NT2/D1 (cell line): ENCODE data around the gene HS1BP3.

Source experiments
- DNase-seq: peaks from one replicate; pipeline ENCODE4 v3.0.0-alpha.2; 2011; ENCODE audit warnings: low read depth, low spot score
- H3K27me3 ChIP-seq: 2 replicates; pipeline ENCODE4 v1.6.0; 2011; ENCODE audit warnings: mild to moderate bottlenecking; ENCODE audit not compliant: insufficient read length, insufficient read depth
- H3K36me3 ChIP-seq: 2 replicates; pipeline ENCODE4 v1.6.1; 2011; ENCODE audit warnings: mild to moderate bottlenecking, low read length, mixed read lengths; ENCODE audit not compliant: insufficient read depth, insufficient read length
- H3K4me1 ChIP-seq: 2 replicates; pipeline ENCODE4 v1.5.1; 2011; ENCODE audit not compliant: insufficient read depth, insufficient read length
- H3K4me3 ChIP-seq: 2 replicates; pipeline ENCODE4 v1.5.1; 2011; ENCODE audit warnings: low read depth; ENCODE audit not compliant: insufficient read length
- H3K9ac ChIP-seq: 2 replicates; pipeline ENCODE4 v1.6.0; 2011; ENCODE audit warnings: low read depth; ENCODE audit not compliant: insufficient read length
- H3K9me3 ChIP-seq: 2 replicates; pipeline ENCODE4 v1.5.1; 2011; ENCODE audit warnings: mild to moderate bottlenecking, low read length; ENCODE audit not compliant: insufficient read depth
- SUZ12 ChIP-seq: IDR thresholded peaks from 2 replicates; pipeline ENCODE4 v1.6.1; 2011; ENCODE audit not compliant: insufficient read length, insufficient read depth; ENCODE audit errors: extremely low read depth
- YY1 ChIP-seq: IDR thresholded peaks from 2 replicates; pipeline ENCODE4 v1.6.1; 2011; ENCODE audit not compliant: insufficient read length, insufficient read depth
- ZNF274 ChIP-seq: IDR thresholded peaks from 2 replicates; pipeline ENCODE4 v1.6.1; 2011; ENCODE audit warnings: mild to moderate bottlenecking, low read depth, low read length

HS1BP3 gene

GRCh38 chr2:20657522-20658235 is 6.8 kb upstream of the HS1BP3 start:
- no peak overlapping the region for H3K9ac ChIP-seq
- H3K4me1 ChIP-seq, result peaks cover 5% of the 10 kb centered on the region
- H3K4me3 ChIP-seq, result no peak overlapping the region
- H3K27me3 ChIP-seq, result peaks cover 10% of the 10 kb centered on the region
- no peaks in the 10 kb centered on the region for H3K36me3 ChIP-seq
- DNase-seq, result no peak
- no peaks in the 10 kb centered on the region for H3K9me3 ChIP-seq
- no peak for TF ChIP-seq YY1
- TF ChIP-seq SUZ12, result no peak
- TF ChIP-seq ZNF274, result no peak

- Histone ChIP-seq H3K4me1 (peaks cover 2% of the 10 kb centered on the region), H3K27me3 (peaks cover 8% of the 10 kb centered on the region)
- DNase-seq, result no peak
Measured at GRCh38 chr2:20656561-20656960, 5.7 kb upstream of the HS1BP3 start.

DNA sequence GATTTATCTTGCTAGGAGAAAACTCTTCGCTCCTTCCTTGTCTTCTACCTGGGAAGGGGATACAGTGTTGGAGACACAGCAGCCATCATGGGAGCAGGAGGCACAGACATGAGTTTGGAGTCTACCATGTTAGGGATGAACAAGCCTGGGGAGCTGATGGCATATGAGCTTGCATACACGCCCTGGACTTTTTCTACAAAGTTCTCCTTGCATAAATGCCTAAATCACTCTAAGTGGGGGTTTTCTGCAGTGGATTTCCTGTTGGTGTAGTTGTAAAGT is 3.6 kb upstream of the HS1BP3 start:
- TF ChIP-seq YY1 (no peak), SUZ12 (no peak)
- no peak overlapping the region for H3K9ac ChIP-seq
- no peaks in the 10 kb centered on the region for H3K9me3 ChIP-seq
- DNase-seq, result no peak
- peaks cover 12% of the 10 kb centered on the region for H3K27me3 ChIP-seq
- H3K4me3 ChIP-seq, result no peak overlapping the region
- H3K36me3 ChIP-seq, result no peaks in the 10 kb centered on the region
- H3K4me1 ChIP-seq, result peaks cover 3% of the 10 kb centered on the region

More at GRCh38 chr2:20656561-20656960, 5.7 kb upstream of the HS1BP3 start:
- Histone ChIP-seq H3K4me3 (no peak overlapping the region), H3K9me3 (no peaks in the 10 kb centered on the region), H3K36me3 (no peaks in the 10 kb centered on the region), H3K9ac (no peak overlapping the region)
- TF ChIP-seq YY1 (no peak), ZNF274 (no peak), SUZ12 (no peak)

GRCh38 chr2:20653695-20654534 is 3.0 kb upstream of the HS1BP3 start:
- no peak for DNase-seq
- TF ChIP-seq YY1 (no peak), SUZ12 (no peak), ZNF274 (no peak)
- Histone ChIP-seq H3K9me3 (no peaks in the 10 kb centered on the region), H3K27me3 (peaks cover 12% of the 10 kb centered on the region), H3K4me3 (no peak overlapping the region), H3K9ac (no peak overlapping the region), H3K36me3 (no peaks in the 10 kb centered on the region), H3K4me1 (peaks cover 3% of the 10 kb centered on the region)

DNA sequence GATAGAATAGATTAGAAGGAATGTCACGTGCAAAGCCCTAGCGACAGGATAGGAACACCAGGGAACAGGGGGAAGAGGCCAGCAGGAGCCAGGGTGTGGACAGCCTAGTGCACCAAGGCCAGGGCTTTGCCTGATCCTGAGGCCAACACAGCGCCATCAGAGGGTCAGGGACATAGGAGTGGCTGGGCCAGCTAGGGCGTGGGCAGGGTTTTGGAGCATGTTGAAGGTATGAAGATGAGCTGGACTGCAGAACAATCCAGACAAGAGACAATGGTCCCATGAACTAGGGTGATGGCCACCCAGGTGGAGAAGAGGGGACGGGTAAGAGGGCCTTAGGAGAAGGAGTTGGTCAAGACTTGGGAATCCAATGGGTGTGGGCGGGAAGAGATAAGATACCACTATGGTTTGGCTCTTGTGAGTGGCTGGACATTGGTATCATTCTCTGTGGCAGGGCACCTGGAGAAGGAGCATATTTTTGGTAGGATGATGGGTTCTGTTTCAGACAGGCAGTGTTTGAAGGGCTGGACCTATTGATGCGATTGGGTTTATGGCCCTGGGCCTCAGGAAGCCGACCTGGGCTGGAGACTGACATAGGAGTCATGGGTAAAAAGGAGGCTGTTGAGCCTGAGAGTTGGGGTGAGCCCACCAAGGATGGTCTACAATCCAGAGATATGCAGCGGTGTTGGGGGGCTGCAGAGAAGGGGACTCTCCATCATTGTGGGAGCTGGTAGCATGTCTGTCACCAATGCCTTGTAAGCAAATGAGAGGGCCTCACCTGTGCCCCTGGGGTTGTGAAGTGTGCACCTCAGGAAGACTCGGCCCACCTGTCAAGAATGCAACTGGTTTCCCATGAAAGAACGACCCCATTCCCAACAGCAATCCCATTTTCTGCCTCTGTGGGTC is 2.0 kb upstream of the HS1BP3 start:
- no peak for DNase-seq
- no peaks in the 10 kb centered on the region for H3K36me3 ChIP-seq
- no peaks in the 10 kb centered on the region for H3K9me3 ChIP-seq
- H3K4me3 ChIP-seq, result no peak overlapping the region
- no peak overlapping the region for H3K9ac ChIP-seq
- H3K27me3 ChIP-seq, result peaks cover 12% of the 10 kb centered on the region
- TF ChIP-seq ZNF274, result no peak
- no peak for TF ChIP-seq YY1
- no peak for TF ChIP-seq SUZ12
- peaks cover 6% of the 10 kb centered on the region for H3K4me1 ChIP-seq

DNA sequence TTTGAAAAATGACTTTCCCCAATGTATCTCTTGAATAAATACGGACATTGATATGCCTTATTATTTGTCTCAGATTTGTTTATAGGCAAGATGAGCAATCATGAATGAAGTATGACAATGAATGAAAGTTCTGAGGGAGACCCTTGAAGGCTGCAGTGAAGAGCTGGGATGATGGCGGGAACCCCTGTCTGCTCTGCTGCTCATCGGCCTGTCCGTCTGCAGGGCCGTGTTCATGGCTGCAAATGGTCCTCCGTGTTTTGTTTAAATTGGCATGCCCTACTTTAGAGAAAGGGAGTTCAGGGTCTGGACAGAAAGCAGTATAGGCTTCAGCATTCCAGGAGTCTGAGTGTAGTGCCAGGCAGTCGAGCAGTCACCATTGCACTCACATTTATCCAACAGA is 1.2 kb upstream of the HS1BP3 start:
- Histone ChIP-seq H3K36me3 (no peaks in the 10 kb centered on the region), H3K27me3 (peaks cover 12% of the 10 kb centered on the region), H3K4me3 (no peak overlapping the region), H3K9ac (no peak overlapping the region), H3K4me1 (peaks cover 6% of the 10 kb centered on the region), H3K9me3 (no peaks in the 10 kb centered on the region)
- no peak for DNase-seq
- TF ChIP-seq ZNF274 (no peak), YY1 (no peak), SUZ12 (no peak)

GRCh38 chr2:20651731-20652099 is 817 bp upstream of the HS1BP3 start:
- Histone ChIP-seq H3K9ac (peak overlapping the region; percentile 88), H3K4me3 (peak overlapping the region; percentile 58)
- DNase-seq, result no peak

More at GRCh38 chr2:20651731-20652099, 817 bp upstream of the HS1BP3 start:
- H3K27me3 ChIP-seq, result peaks cover 12% of the 10 kb centered on the region
- peaks cover 6% of the 10 kb centered on the region for H3K4me1 ChIP-seq
- no peaks in the 10 kb centered on the region for H3K9me3 ChIP-seq
- TF ChIP-seq YY1 (no peak), SUZ12 (no peak), ZNF274 (no peak)
- no peaks in the 10 kb centered on the region for H3K36me3 ChIP-seq
